Measurements from ENCODE around the gene DUSP19.

Gene DUSP19

DNA sequence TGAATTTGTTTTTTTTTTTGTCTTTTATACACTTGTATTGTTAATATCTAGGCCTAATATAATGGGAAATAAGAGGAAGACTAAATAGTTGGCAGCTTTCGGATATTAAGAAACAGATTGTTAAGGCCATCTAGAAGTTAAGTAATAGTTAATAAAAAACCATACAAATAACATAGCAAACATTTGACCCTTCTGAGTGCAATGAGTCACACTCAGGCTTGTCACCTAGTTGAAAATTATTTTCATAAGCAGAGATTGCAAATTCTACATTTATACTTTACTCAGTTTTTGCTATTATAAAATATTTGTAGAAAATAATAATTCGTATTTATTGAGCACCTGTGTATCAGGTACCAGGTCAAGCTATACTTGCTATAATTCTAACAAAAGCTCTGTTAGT lies 48.1 kb downstream of the DUSP19 start:
- no peak for DNase-seq

DNA sequence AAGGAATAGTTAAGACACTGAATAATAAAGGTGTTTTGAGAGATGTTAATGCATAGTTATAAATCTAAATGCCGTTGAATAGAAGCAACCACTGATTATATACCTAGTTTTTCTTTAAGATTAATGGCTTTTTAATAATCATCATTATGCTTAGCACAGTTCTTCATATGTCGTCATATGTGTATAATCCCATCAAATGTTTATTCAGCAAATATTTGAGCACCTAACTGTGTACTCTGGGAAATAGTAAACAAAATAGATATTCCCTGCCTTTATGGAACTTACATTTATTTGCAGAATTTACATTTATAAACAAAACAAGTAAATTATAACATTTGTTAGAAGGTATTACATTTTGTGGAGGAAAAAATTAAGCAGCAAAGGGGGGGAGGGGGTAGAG lies 55.5 kb downstream of the DUSP19 start:
- DNase-seq, result no peak

DNA sequence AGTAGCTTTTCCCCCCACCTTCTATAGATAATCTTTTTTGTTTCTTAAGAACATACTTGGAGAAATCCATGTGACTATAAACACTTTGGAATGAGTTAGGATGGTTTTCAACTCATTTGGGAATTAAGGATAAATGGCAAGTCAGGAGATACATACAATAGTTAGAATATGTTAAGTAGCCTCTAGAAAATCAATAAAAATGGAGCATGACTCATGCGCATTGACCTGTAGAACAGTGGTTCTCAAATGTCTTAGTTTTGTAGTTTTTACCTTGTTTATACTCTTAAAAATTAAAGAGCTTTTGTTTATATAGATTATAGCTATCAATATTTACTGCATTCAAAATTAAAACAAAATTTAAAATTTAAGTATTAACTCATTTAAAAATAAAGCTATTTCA lies 70.4 kb downstream of the DUSP19 start:
- no peak for DNase-seq

DNA sequence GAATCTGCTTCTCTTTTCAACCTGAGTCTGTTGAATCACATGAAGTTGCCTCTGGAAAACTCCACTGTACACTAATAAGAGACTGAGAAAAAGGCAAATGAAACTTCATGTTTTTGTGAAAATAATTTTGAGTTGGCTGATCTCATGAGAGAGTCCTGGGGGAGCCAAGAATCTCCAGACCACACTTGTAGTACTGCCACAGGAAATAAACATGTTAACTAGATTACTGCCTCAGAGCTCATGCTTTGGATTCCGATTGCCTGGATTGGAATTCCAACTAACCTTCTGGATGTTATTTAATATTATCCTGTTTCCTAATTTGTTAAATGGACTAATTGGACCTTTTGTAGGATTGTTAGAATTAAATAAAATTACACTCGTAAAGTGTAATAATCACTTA lies 70.9 kb downstream of the DUSP19 start:
- DNase-seq, result no peak

Measured in activated CD4-positive, alpha-beta T cell treated with anti-CD3 and anti-CD28 coated beads, Interleukin-2, amount 50 U/mL, for 16 hours (primary cell).